ENCODE results near the gene SYNE3. TPM values are rescaled to one million over a fixed set of nuclear protein-coding genes. Genes with fewer than 3 reads are reported as not detected.
A peak's percentile ranks its signal among the peaks of the same experiment; 100 is the strongest.

The SYNE3 gene
- total RNA-seq, 1 donor from 2014 or later, result 27.0 TPM

GRCh38 chr14:95475540-95476240 is 40.8 kb downstream of the SYNE3 start:
- Histone ChIP-seq H3K36me3 (peaks cover 0 to 18% of the 10 kb centered on the region in 2 donors), H3K9me3 (no peaks in the 10 kb centered on the region), H3K4me3 (no peak overlapping the region), H3K4me1 (peaks cover 66% of the 10 kb centered on the region), H3K27ac (no peak overlapping the region), H3K27me3 (no peaks in the 10 kb centered on the region)
- DNase-seq (ENCODE audit: extremely low spot score in 2 of 2), result no peak
- TF ChIP-seq CTCF (IDR thresholded peaks at IDR 0.05) (no peak), POLR2A (IDR thresholded peaks at IDR 0.05) (no peak), POLR2AphosphoS5 (IDR thresholded peaks at IDR 0.05; ENCODE audit: insufficient read depth in 1 of 2, low read depth in 1 of 2) (no peak)
- intact Hi-C loops (cut with DNase I), result no loop called here

GRCh38 chr14:95474941-95475340 is 41.5 kb downstream of the SYNE3 start:
- peaks cover 63% of the 10 kb centered on the region for H3K4me1 ChIP-seq
- H3K36me3 ChIP-seq, result peaks cover 0 to 18% of the 10 kb centered on the region in 2 donors
- no peak overlapping the region for H3K4me3 ChIP-seq
- H3K27me3 ChIP-seq, result no peaks in the 10 kb centered on the region
- H3K9me3 ChIP-seq, result no peaks in the 10 kb centered on the region
- TF ChIP-seq CTCF (IDR thresholded peaks at IDR 0.05), result no peak
- TF ChIP-seq POLR2AphosphoS5 (IDR thresholded peaks at IDR 0.05; ENCODE audit: insufficient read depth in 1 of 2, low read depth in 1 of 2), result no peak
- no peak for TF ChIP-seq POLR2A (IDR thresholded peaks at IDR 0.05)
- intact Hi-C loops (cut with DNase I), result no loop called here
- no peak for DNase-seq (ENCODE audit: extremely low spot score in 2 of 2)
- H3K27ac ChIP-seq, result no peak overlapping the region

- Histone ChIP-seq H3K27ac (no peak overlapping the region), H3K4me3 (no peak overlapping the region), H3K9me3 (no peaks in the 10 kb centered on the region), H3K36me3 (peaks cover 0 to 18% of the 10 kb centered on the region in 2 donors), H3K27me3 (no peaks in the 10 kb centered on the region), H3K4me1 (peaks cover 60% of the 10 kb centered on the region)
- no peak for TF ChIP-seq POLR2A (IDR thresholded peaks at IDR 0.05)
- no peak for TF ChIP-seq CTCF (IDR thresholded peaks at IDR 0.05)
- TF ChIP-seq POLR2AphosphoS5 (IDR thresholded peaks at IDR 0.05; ENCODE audit: insufficient read depth in 1 of 2, low read depth in 1 of 2), result no peak
- no peak for DNase-seq (ENCODE audit: extremely low spot score in 2 of 2)
- intact Hi-C loops (cut with DNase I), result no loop called here
Observed at GRCh38 chr14:95474486-95474885, 42.0 kb downstream of the SYNE3 start.

- Histone ChIP-seq H3K4me3 (no peak overlapping the region), H3K4me1 (peaks cover 43% of the 10 kb centered on the region), H3K27ac (peak overlapping the region; percentile 41), H3K27me3 (no peaks in the 10 kb centered on the region), H3K9me3 (no peaks in the 10 kb centered on the region), H3K36me3 (peaks cover 0 to 20% of the 10 kb centered on the region in 2 donors)
- no peak for DNase-seq (ENCODE audit: extremely low spot score in 2 of 2)
- TF ChIP-seq POLR2A (IDR thresholded peaks at IDR 0.05), result no peak
- TF ChIP-seq POLR2AphosphoS5 (IDR thresholded peaks at IDR 0.05; ENCODE audit: insufficient read depth in 1 of 2, low read depth in 1 of 2), result peak in 1 of 2 donors; percentile 10
- intact Hi-C loops (cut with DNase I), result no loop called here
Observed at GRCh38 chr14:95472819-95473251, 43.6 kb downstream of the SYNE3 start.

GRCh38 chr14:95471476-95471875 is 45.0 kb downstream of the SYNE3 start:
- Histone ChIP-seq H3K36me3 (peaks cover 0 to 25% of the 10 kb centered on the region in 2 donors), H3K4me1 (peaks cover 33% of the 10 kb centered on the region), H3K27ac (peak overlapping the region; percentile 37), H3K9me3 (no peaks in the 10 kb centered on the region), H3K27me3 (no peaks in the 10 kb centered on the region), H3K4me3 (no peak overlapping the region)
- TF ChIP-seq POLR2A (IDR thresholded peaks at IDR 0.05), result no peak
- no peak for TF ChIP-seq POLR2AphosphoS5 (IDR thresholded peaks at IDR 0.05; ENCODE audit: insufficient read depth in 1 of 2, low read depth in 1 of 2)
- no peak for TF ChIP-seq CTCF (IDR thresholded peaks at IDR 0.05)
- no peak for DNase-seq (ENCODE audit: extremely low spot score in 2 of 2)
- intact Hi-C loops (cut with DNase I), result no loop called here

Measured in vagina (tissue), 2 donors.